Measurements from ENCODE around the gene ZBTB37.

Gene ZBTB37

DNA sequence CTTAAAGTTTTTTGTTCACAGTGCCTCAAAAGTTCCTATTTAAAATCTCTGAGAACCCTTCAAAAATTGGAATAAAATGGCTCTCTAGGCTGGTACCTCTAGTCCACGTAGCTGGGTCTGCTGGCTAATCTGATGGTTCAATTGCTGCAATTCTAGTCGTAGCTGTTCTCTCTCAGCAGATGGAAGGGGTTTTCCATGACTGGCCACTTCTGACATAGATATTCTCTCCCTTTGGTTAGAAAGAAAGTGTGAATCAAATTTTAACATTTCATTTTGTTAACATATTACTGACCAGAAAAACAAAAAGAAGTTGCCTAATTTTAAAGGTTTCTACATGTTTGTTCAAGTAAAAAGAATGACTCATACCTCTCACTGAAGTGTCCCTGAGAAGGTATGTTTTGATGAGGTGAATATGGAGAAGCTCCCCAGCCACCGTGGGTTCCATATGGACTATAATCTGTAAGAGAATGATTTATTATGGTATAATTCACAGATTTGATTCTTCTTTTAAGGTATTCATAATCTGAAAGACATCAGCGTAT, 78.3 kb downstream of the ZBTB37 start:
- Histone ChIP-seq H3K36me3 (replicated peaks) (peaks cover 57% of the 10 kb centered on the region), H3K4me1 (no peaks in the 10 kb centered on the region), H3K4me3 (no peak overlapping the region), H3K27me3 (ENCODE audit: low read depth) (no peaks in the 10 kb centered on the region), H3K9me3 (no peaks in the 10 kb centered on the region)
- DNase-seq (ENCODE audit: low spot score in 2 of 2) = no peak
- in situ Hi-C loops (cut with MboI; ENCODE audit: low sequenced_read_pairs) = no loop called here

DNA sequence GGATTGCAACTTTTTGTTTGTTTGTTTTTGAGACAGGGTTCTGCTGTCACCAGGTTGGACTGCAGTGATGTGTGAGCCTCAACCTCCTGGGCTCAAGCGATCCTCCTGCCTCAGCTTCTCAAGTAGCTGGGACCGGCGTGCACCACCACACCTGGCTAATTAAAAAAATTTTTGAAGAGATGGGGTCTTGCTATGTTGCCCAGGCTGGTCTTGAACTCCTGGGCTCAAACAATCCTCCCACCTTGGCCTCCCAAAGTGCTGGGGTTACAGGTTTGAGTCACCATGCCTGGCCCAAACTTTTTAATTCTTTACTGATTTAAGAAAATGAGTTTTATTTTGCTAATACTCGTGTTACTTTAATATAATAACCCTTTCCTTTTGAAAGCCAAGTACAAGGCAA, 80.4 kb downstream of the ZBTB37 start:
- no peak for DNase-seq (ENCODE audit: low spot score in 2 of 2)
- Histone ChIP-seq H3K9me3 (no peaks in the 10 kb centered on the region), H3K4me1 (no peaks in the 10 kb centered on the region), H3K27me3 (ENCODE audit: low read depth) (no peaks in the 10 kb centered on the region), H3K36me3 (replicated peaks) (peaks cover 47% of the 10 kb centered on the region), H3K4me3 (no peak overlapping the region)
- in situ Hi-C loops (cut with MboI; ENCODE audit: low sequenced_read_pairs) = no loop called here

Measured in HAP-1 (cell line).